HG03575 (cell line): ENCODE measurements around the gene DUSP9.

Experiments used
- ATAC-seq: cut with Tn5 transposase; IDR thresholded peaks from one replicate; pipeline ENCODE4 v1.9.1; 2021; ENCODE audit not compliant: unreplicated experiment, insufficient number of reproducible peaks, low FRiP score; ENCODE audit errors: extremely low read depth

DUSP9 gene

GRCh38 chrX:153614818-153615217, 32.2 kb upstream of the DUSP9 start:
- ATAC-seq = no peak

- no peak for ATAC-seq
Measured at GRCh38 chrX:153620576-153620975, 26.4 kb upstream of the DUSP9 start.

- ATAC-seq = no peak
Measured at GRCh38 chrX:153621949-153622598, 24.9 kb upstream of the DUSP9 start.

- no peak for ATAC-seq
Measured at GRCh38 chrX:153622661-153623309, 24.2 kb upstream of the DUSP9 start.

- ATAC-seq = no peak
Measured at GRCh38 chrX:153623310-153624029, 23.5 kb upstream of the DUSP9 start.

- ATAC-seq = no peak
Measured at GRCh38 chrX:153624196-153625091, 22.6 kb upstream of the DUSP9 start.

- ATAC-seq = no peak
Measured at GRCh38 chrX:153625271-153626024, 21.6 kb upstream of the DUSP9 start.

- ATAC-seq = no peak
Measured at GRCh38 chrX:153626025-153626633, 20.9 kb upstream of the DUSP9 start.

- no peak for ATAC-seq
Measured at GRCh38 chrX:153626863-153627674, 19.9 kb upstream of the DUSP9 start.

GRCh38 chrX:153627675-153628111, 19.3 kb upstream of the DUSP9 start:
- ATAC-seq = no peak

- ATAC-seq = no peak
Measured at GRCh38 chrX:153628129-153628528, 18.9 kb upstream of the DUSP9 start.

GRCh38 chrX:153628665-153629064, 18.3 kb upstream of the DUSP9 start:
- ATAC-seq = no peak

- no peak for ATAC-seq
Measured at GRCh38 chrX:153631346-153631745, 15.7 kb upstream of the DUSP9 start.

GRCh38 chrX:153631907-153632594, 15.0 kb upstream of the DUSP9 start:
- ATAC-seq = no peak

- ATAC-seq = no peak
Measured at GRCh38 chrX:153632595-153632946, 14.4 kb upstream of the DUSP9 start.

GRCh38 chrX:153633048-153633447, 14.0 kb upstream of the DUSP9 start:
- no peak for ATAC-seq

- ATAC-seq = no peak
Measured at GRCh38 chrX:153633607-153634180, 13.3 kb upstream of the DUSP9 start.
